Measurements from ENCODE around the gene SELPLG. TPM values are rescaled to one million over a fixed set of nuclear protein-coding genes. Genes with fewer than 3 reads are reported as not detected.

The SELPLG gene
- total and polyA plus RNA-seq, 2 of the 4 experiments (the other 2 are of a cell fraction): 3.2 to 10.8 TPM

DNA sequence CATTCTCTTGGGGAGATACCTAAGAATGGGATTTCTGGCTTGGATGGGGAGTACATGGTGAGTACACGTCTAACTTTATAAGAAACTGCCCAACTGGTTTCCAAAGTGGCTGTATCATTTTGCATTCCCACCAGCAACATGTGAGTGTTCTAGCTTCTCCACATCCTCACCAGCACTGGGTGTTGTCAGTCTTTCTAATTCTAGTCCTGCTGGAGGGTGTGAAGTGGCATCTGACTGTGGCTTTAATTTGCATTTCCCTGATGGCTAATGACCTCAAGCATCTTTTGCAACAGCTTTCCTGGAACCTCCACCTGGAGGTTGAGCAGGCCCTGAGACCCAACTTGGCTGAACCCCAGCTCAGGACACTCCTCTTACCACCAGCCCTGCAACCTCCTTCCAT, 17.8 kb downstream of the SELPLG start:
- Histone ChIP-seq H4K20me1 (ENCODE audit: insufficient read depth, low read length) (no peaks in the 10 kb centered on the region), H2BK20ac (ENCODE audit: low read depth, low read length) (no peak overlapping the region), H3K18ac (ENCODE audit: low read depth, low read length) (no peak overlapping the region), H3K27ac (ENCODE audit: insufficient read depth, low read length) (no peak overlapping the region), H3K14ac (replicated peaks; ENCODE audit: low read depth, low read length) (no peak overlapping the region), H2BK5ac (ENCODE audit: low read depth, low read length, poor library complexity, severe bottlenecking) (no peak overlapping the region), H3K4ac (ENCODE audit: low read depth, low read length) (no peak overlapping the region), H3K23ac (ENCODE audit: low read depth, low read length) (no peak overlapping the region), H2BK15ac (ENCODE audit: low read depth, low read length) (no peak overlapping the region), H3K9me3 (ENCODE audit: control insufficient read depth, insufficient read depth, low read length) (peaks cover 3% of the 10 kb centered on the region; the same call in 1 of the 2 replicates), H4K5ac (ENCODE audit: low read depth, low read length) (no peak overlapping the region), H2BK120ac (ENCODE audit: low read depth, low read length) (no peak overlapping the region; the same call in 1 of the 2 replicates), H3K4me1 (ENCODE audit: control insufficient read depth, insufficient read depth, low read length) (peaks cover 6% of the 10 kb centered on the region), H3K56ac (ENCODE audit: extremely low read depth, insufficient read depth, low read length) (no peak overlapping the region), H2AK9ac (replicated peaks; ENCODE audit: low read depth, low read length, poor library complexity) (no peak overlapping the region), H3K9me1 (ENCODE audit: insufficient read depth, low read length) (peaks cover 6% of the 10 kb centered on the region; the same call in 1 of the 2 replicates), H3K9ac (ENCODE audit: low read depth, low read length) (no peak overlapping the region), H4K91ac (ENCODE audit: insufficient read depth, low read depth, low read length) (no peak overlapping the region; the same call in 1 of the 2 replicates), H3K4me3 (ENCODE audit: insufficient read depth, low read depth, low read length) (no peak overlapping the region), H2AK5ac (ENCODE audit: low read depth, low read length) (no peak overlapping the region), H3K79me1 (ENCODE audit: low read depth in 1 of 2, low read length in 2 of 2) (peaks cover 0 to 5% of the 10 kb centered on the region in 2 experiments; a peak in 1 of 4 replicates), H4K8ac (ENCODE audit: low read depth in 2 of 2, low read length in 2 of 2) (no peak overlapping the region), H3K36me3 (ENCODE audit: control insufficient read depth, insufficient read depth, low read length) (no peaks in the 10 kb centered on the region), H3K4me2 (ENCODE audit: low read depth, low read length) (no peak overlapping the region), H2AFZ (replicated peaks; ENCODE audit: low read length, poor library complexity) (peak overlapping the region; percentile 26), H3K27me3 (ENCODE audit: control insufficient read depth, insufficient read depth, low read length) (no peaks in the 10 kb centered on the region)
- no TSS peak for BruUV-seq (replicated peaks)
- intact Hi-C loops (cut with micrococcal nuclease): no loop called here
- POLR2A ChIA-PET (ENCODE audit: unreplicated experiment): no interaction called here
- in situ Hi-C loops (cut with MboI; ENCODE audit: low sequenced_read_pairs): loop anchor here (5.0 kb wide), 1 partner anchor 49 kb away; no protein-coding TSS in a partner anchor
- no peak for DNase-seq
- TF ChIP-seq MXI1 (IDR thresholded peaks at IDR 0.05; ENCODE audit: borderline replicate concordance, low read depth, low read length) (no peak), FOS (IDR thresholded peaks at IDR 0.05; ENCODE audit: low read depth, low read length) (no peak), NFE2L2 (IDR thresholded peaks at IDR 0.05; ENCODE audit: low read depth, low read length) (no peak), RAD21 (IDR thresholded peaks at IDR 0.05; ENCODE audit: low read length) (no peak), CHD1 (IDR thresholded peaks at IDR 0.05; ENCODE audit: low read depth, low read length) (no peak), RCOR1 (IDR thresholded peaks at IDR 0.05; ENCODE audit: insufficient replicate concordance, low read length) (no peak), RFX5 (IDR thresholded peaks at IDR 0.05; ENCODE audit: low read depth, low read length) (no peak), SMC3 (IDR thresholded peaks at IDR 0.05; ENCODE audit: low read depth, low read length) (no peak), MAFK (IDR thresholded peaks at IDR 0.05; ENCODE audit: low read depth, low read length) (no peak), MAZ (IDR thresholded peaks at IDR 0.05; ENCODE audit: borderline replicate concordance, low read depth, low read length) (no peak), USF2 (IDR thresholded peaks at IDR 0.05; ENCODE audit: low read depth, low read length) (no peak), BHLHE40 (IDR thresholded peaks at IDR 0.05; ENCODE audit: low read depth, low read length) (no peak), POLR2A (IDR thresholded peaks at IDR 0.05; ENCODE audit: low read depth, low read length) (no peak), CEBPB (IDR thresholded peaks at IDR 0.05; ENCODE audit: low read depth, low read length) (no peak)
- TF ChIP-seq, protein P1, sequence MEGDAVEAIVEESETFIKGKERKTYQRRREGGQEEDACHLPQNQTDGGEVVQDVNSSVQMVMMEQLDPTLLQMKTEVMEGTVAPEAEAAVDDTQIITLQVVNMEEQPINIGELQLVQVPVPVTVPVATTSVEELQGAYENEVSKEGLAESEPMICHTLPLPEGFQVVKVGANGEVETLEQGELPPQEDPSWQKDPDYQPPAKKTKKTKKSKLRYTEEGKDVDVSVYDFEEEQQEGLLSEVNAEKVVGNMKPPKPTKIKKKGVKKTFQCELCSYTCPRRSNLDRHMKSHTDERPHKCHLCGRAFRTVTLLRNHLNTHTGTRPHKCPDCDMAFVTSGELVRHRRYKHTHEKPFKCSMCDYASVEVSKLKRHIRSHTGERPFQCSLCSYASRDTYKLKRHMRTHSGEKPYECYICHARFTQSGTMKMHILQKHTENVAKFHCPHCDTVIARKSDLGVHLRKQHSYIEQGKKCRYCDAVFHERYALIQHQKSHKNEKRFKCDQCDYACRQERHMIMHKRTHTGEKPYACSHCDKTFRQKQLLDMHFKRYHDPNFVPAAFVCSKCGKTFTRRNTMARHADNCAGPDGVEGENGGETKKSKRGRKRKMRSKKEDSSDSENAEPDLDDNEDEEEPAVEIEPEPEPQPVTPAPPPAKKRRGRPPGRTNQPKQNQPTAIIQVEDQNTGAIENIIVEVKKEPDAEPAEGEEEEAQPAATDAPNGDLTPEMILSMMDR (conservative IDR thresholded peaks at IDR 0.05; ENCODE audit: low read depth, low read length): no peak
- TF ChIP-seq, protein P2, sequence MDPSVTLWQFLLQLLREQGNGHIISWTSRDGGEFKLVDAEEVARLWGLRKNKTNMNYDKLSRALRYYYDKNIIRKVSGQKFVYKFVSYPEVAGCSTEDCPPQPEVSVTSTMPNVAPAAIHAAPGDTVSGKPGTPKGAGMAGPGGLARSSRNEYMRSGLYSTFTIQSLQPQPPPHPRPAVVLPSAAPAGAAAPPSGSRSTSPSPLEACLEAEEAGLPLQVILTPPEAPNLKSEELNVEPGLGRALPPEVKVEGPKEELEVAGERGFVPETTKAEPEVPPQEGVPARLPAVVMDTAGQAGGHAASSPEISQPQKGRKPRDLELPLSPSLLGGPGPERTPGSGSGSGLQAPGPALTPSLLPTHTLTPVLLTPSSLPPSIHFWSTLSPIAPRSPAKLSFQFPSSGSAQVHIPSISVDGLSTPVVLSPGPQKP (IDR thresholded peaks at IDR 0.05; ENCODE audit: borderline replicate concordance, low read depth, low read length): no peak
- WGBS, 2 experiments (ENCODE audit: extremely low coverage in 2 of 2, insufficient read length in 1 of 2): no CpG with 5 or more reads among the region's 1 CpG
- CTCF ChIA-PET: no interaction called here
- dilution Hi-C loops (cut with HindIII; ENCODE audit: low sequenced_read_pairs, unreplicated experiment): no loop called here
- ATAC-seq (ENCODE audit: low read depth): no peak

Measured in IMR-90 (cell line).